HG02763 (cell line): Measurements from ENCODE around the gene LY6G6D.
A peak's percentile ranks its signal among the peaks of the same experiment; 100 is the strongest.
"Not testable (repeated sequence)": the region's sequence is repeated elsewhere in the genome, so short reads cannot be mapped to it uniquely, and the experiment has no call there.

Experiments
- ATAC-seq: cut with Tn5 transposase; IDR thresholded peaks from one replicate; pipeline ENCODE4 v1.9.1; 2021; ENCODE audit warnings: mild to moderate bottlenecking, moderate library complexity; ENCODE audit not compliant: unreplicated experiment

LY6G6D gene

GRCh38 chr6:31691564-31692108 lies 23.5 kb upstream of the LY6G6D start:
- no peak for ATAC-seq

GRCh38 chr6:31692353-31692752 lies 22.8 kb upstream of the LY6G6D start:
- no peak for ATAC-seq

GRCh38 chr6:31692886-31693285 lies 22.3 kb upstream of the LY6G6D start:
- ATAC-seq, result no peak

- ATAC-seq, result no peak
Measured at GRCh38 chr6:31693535-31693934, 21.6 kb upstream of the LY6G6D start.

- ATAC-seq, result no peak
Measured at GRCh38 chr6:31697555-31697954, 17.6 kb upstream of the LY6G6D start.

GRCh38 chr6:31700740-31701401 lies 14.3 kb upstream of the LY6G6D start:
- ATAC-seq, result no peak

- ATAC-seq, result no peak
Measured at GRCh38 chr6:31701666-31702404, 13.3 kb upstream of the LY6G6D start.

GRCh38 chr6:31702405-31702818 lies 12.7 kb upstream of the LY6G6D start:
- no peak for ATAC-seq

- ATAC-seq, result peak; percentile 83
Measured at GRCh38 chr6:31702819-31703716, 12.1 kb upstream of the LY6G6D start, which contains the start of gene ABHD16A. ABHD16A (minus strand) TSS chr6:31703324; CDS start chr6:31703281, 43 bp downstream.

- no peak for ATAC-seq
Measured at GRCh38 chr6:31705931-31706330, 9.2 kb upstream of the LY6G6D start.

- ATAC-seq, result no peak
Measured at GRCh38 chr6:31706599-31706998, 8.5 kb upstream of the LY6G6D start, which contains the start of gene LY6G6F. LY6G6F (plus strand) TSS chr6:31706866; CDS start chr6:31706907, 41 bp downstream.

GRCh38 chr6:31707701-31708100 lies 7.4 kb upstream of the LY6G6D start:
- ATAC-seq, result no peak

GRCh38 chr6:31708224-31708623 lies 6.9 kb upstream of the LY6G6D start:
- ATAC-seq, result no peak

- not testable (repeated sequence) for ATAC-seq
Measured at GRCh38 chr6:31709157-31709556, 6.0 kb upstream of the LY6G6D start.

- ATAC-seq, result no peak
Measured at GRCh38 chr6:31710523-31711219, 4.5 kb upstream of the LY6G6D start.

- ATAC-seq, result no peak
Measured at GRCh38 chr6:31711233-31711632, 3.9 kb upstream of the LY6G6D start.

GRCh38 chr6:31712296-31712695 lies 2.9 kb upstream of the LY6G6D start:
- ATAC-seq, result no peak

- no peak for ATAC-seq
Measured at GRCh38 chr6:31713465-31713864, 1.7 kb upstream of the LY6G6D start.

- no peak for ATAC-seq
Measured at GRCh38 chr6:31713991-31714684, 1.0 kb upstream of the LY6G6D start.
